Panc1 (cell line): ENCODE measurements around the gene SLC30A5. TPM values are rescaled to one million over a fixed set of nuclear protein-coding genes. Genes with fewer than 3 reads are reported as not detected.
A peak's percentile ranks its signal among the peaks of the same experiment; 100 is the strongest.

Experiments used
- ATAC-seq: fragments of 200-7000 bp; cut with Tn5 transposase; 2 replicates; pipeline ENCODE4 v1.9.1; 2020; ENCODE audit warnings: mild to moderate bottlenecking, moderate library complexity
- BruUV-seq: library from RNA; stranded (reverse); fragments of 400-500 nt; replicated peaks from 2 replicates; lab custom pipeline; 2021; lab: Mats Ljungman, UMichigan
- CTCF ChIA-PET: fragments of 300-600 bp; sonication (Branson Sonifier 250); formaldehyde crosslinking; loops from one replicate; lab custom pipeline; 2022; ENCODE audit warnings: antibody characterized with exemption; lab: Charles Lee
- POLR2A ChIA-PET: fragments of 300-600 bp; sonication (Branson Sonifier 250); formaldehyde crosslinking; loops from one replicate; lab custom pipeline; 2022; ENCODE audit warnings: antibody characterized with exemption; lab: Charles Lee
- DNase-seq: peaks from one replicate; pipeline ENCODE4 v3.0.0-alpha.2; 2010; ENCODE audit warnings: low read depth, low spot score
- H3K27ac ChIP-seq: 2 replicates; pipeline ENCODE4 v1.5.1; 2011; ENCODE audit warnings: mild to moderate bottlenecking, low read length, inconsistent platforms
- H3K27me3 ChIP-seq: fragments of 200-500 bp; sonication (Bioruptor generic); 2 replicates; pipeline ENCODE4 v1.6.0; 2014; ENCODE audit warnings: low read length, inconsistent platforms; ENCODE audit not compliant: control insufficient read depth, insufficient read depth
- H3K36me3 ChIP-seq: fragments of 200-500 bp; sonication (Bioruptor generic); 2 replicates; pipeline ENCODE4 v1.5.1; 2014; ENCODE audit warnings: inconsistent platforms, mild to moderate bottlenecking, low read length, moderate library complexity; ENCODE audit not compliant: control insufficient read depth, insufficient read depth
- H3K4me1 ChIP-seq: 2 replicates; pipeline ENCODE4 v1.5.1; 2011; ENCODE audit warnings: inconsistent platforms, mild to moderate bottlenecking, low read length, moderate library complexity; ENCODE audit not compliant: control insufficient read depth, insufficient read depth
- H3K4me3 ChIP-seq, 2 experiments: 2 replicates each; pipeline ENCODE4 v1.5.1; 2011 to 2012; ENCODE audit warnings: low read depth in 2 of 2, low read length in 2 of 2, mild to moderate bottlenecking in 2 of 2, inconsistent platforms in 1 of 2, moderate library complexity in 1 of 2
- H3K9me3 ChIP-seq: fragments of 200-500 bp; sonication (Bioruptor generic); 2 replicates; pipeline ENCODE4 v1.5.1; 2014; ENCODE audit warnings: low read depth, mild to moderate bottlenecking, inconsistent platforms, low read length, moderate library complexity; ENCODE audit not compliant: control insufficient read depth, insufficient read depth
- POLR2AphosphoS5 ChIP-seq: IDR thresholded peaks from 2 replicates; pipeline ENCODE4 v1.6.1; 2012; ENCODE audit warnings: mild to moderate bottlenecking, low read depth, low read length, moderate library complexity
- SIN3A ChIP-seq: IDR thresholded peaks from 2 replicates; pipeline ENCODE4 v1.6.1; 2012; ENCODE audit warnings: low read depth, mild to moderate bottlenecking, low read length, moderate library complexity, borderline replicate concordance; ENCODE audit not compliant: insufficient read depth
- TCF7L2 ChIP-seq: IDR thresholded peaks from 2 replicates; pipeline ENCODE4 v1.6.1; 2011; ENCODE audit warnings: mild to moderate bottlenecking, low read depth, low read length, inconsistent platforms
- in situ Hi-C: cut with HindIII; loops from 2 replicates; pipeline ENCODE4 v1.10.0; 2016; ENCODE audit warnings: low sequenced_read_pairs, low pct_unique_long_range_greater_than_20kb
- intact Hi-C: fragments of 100-400 bp; cut with micrococcal nuclease; formaldehyde crosslinking; loops from one replicate; pipeline ENCODE4 v1.10.0; 2022; ENCODE audit not compliant: unreplicated experiment
- total RNA-seq: library from RNA; stranded (reverse); gene quantifications from one replicate; pipeline ENCODE4 v1.2.1, GENCODE V29; 2021; ENCODE audit not compliant: unreplicated experiment
- TF ChIP-seq, protein P1 (sequence below), 2 experiments: IDR thresholded peaks; 2 replicates each; pipeline ENCODE4 v1.6.1; 2011 to 2012; ENCODE audit warnings: low read depth in 2 of 2, control low read depth in 1 of 2, low read length in 1 of 2, mild to moderate bottlenecking in 1 of 2, moderate library complexity in 1 of 2; ENCODE audit not compliant: insufficient read depth in 1 of 2
- TF ChIP-seq, protein P2 (sequence below): fragments of 450-650 bp; IDR thresholded peaks from 2 replicates; pipeline ENCODE4 v1.5.1; 2017; ENCODE audit warnings: mild to moderate bottlenecking

Gene SLC30A5
- total RNA-seq, 1 experiment from 2014 or later = 61.3 TPM

DNA sequence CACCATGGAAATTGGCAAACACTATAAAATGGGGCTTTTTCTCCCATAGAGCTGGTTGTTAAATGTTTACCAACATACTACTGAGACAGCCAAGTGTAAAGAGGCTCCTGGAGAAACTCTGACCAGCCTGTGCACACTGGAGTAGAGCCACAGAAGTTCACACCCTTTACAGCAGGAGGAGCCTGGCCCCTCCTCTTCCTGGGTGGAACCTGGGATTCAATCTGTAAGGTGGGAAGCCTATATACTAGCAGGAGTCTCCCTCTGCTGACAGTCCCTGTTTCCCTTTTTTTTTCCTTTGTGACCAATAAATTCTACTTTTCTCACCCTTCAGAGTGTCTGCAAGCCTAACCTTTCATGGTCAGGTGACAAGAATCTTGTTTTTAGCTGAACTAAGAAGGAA, 10.4 kb upstream of the SLC30A5 start:
- H3K27me3 ChIP-seq = no peaks in the 10 kb centered on the region
- no peak overlapping the region for H3K4me3 ChIP-seq
- in situ Hi-C loops = no loop called here
- H3K4me1 ChIP-seq = no peaks in the 10 kb centered on the region
- peak; percentile 84 for ATAC-seq
- no TSS peak for BruUV-seq
- ChIA-PET POLR2A (interaction anchor here (0.7 kb wide), 1 partner anchor 10 kb away, joined by 3 read pairs; the partner anchor contains the start of gene SLC30A5), CTCF (no interaction called here)
- peak; percentile 10 for DNase-seq
- no peak overlapping the region for H3K27ac ChIP-seq
- TF ChIP-seq, protein P1, sequence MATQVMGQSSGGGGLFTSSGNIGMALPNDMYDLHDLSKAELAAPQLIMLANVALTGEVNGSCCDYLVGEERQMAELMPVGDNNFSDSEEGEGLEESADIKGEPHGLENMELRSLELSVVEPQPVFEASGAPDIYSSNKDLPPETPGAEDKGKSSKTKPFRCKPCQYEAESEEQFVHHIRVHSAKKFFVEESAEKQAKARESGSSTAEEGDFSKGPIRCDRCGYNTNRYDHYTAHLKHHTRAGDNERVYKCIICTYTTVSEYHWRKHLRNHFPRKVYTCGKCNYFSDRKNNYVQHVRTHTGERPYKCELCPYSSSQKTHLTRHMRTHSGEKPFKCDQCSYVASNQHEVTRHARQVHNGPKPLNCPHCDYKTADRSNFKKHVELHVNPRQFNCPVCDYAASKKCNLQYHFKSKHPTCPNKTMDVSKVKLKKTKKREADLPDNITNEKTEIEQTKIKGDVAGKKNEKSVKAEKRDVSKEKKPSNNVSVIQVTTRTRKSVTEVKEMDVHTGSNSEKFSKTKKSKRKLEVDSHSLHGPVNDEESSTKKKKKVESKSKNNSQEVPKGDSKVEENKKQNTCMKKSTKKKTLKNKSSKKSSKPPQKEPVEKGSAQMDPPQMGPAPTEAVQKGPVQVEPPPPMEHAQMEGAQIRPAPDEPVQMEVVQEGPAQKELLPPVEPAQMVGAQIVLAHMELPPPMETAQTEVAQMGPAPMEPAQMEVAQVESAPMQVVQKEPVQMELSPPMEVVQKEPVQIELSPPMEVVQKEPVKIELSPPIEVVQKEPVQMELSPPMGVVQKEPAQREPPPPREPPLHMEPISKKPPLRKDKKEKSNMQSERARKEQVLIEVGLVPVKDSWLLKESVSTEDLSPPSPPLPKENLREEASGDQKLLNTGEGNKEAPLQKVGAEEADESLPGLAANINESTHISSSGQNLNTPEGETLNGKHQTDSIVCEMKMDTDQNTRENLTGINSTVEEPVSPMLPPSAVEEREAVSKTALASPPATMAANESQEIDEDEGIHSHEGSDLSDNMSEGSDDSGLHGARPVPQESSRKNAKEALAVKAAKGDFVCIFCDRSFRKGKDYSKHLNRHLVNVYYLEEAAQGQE (IDR thresholded peaks at IDR 0.05; ENCODE audit: insufficient read depth in 1 of 2, low read depth in 2 of 2, low read length in 1 of 2) = no peak
- TF ChIP-seq, protein P2, sequence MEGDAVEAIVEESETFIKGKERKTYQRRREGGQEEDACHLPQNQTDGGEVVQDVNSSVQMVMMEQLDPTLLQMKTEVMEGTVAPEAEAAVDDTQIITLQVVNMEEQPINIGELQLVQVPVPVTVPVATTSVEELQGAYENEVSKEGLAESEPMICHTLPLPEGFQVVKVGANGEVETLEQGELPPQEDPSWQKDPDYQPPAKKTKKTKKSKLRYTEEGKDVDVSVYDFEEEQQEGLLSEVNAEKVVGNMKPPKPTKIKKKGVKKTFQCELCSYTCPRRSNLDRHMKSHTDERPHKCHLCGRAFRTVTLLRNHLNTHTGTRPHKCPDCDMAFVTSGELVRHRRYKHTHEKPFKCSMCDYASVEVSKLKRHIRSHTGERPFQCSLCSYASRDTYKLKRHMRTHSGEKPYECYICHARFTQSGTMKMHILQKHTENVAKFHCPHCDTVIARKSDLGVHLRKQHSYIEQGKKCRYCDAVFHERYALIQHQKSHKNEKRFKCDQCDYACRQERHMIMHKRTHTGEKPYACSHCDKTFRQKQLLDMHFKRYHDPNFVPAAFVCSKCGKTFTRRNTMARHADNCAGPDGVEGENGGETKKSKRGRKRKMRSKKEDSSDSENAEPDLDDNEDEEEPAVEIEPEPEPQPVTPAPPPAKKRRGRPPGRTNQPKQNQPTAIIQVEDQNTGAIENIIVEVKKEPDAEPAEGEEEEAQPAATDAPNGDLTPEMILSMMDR = no peak; the same call in 1 of the 2 replicates
- TF ChIP-seq SIN3A = no peak
- TF ChIP-seq POLR2AphosphoS5 = no peak
- TF ChIP-seq TCF7L2 = no peak
- no peaks in the 10 kb centered on the region for H3K9me3 ChIP-seq
- intact Hi-C loops = no loop called here
- H3K36me3 ChIP-seq = no peaks in the 10 kb centered on the region

DNA sequence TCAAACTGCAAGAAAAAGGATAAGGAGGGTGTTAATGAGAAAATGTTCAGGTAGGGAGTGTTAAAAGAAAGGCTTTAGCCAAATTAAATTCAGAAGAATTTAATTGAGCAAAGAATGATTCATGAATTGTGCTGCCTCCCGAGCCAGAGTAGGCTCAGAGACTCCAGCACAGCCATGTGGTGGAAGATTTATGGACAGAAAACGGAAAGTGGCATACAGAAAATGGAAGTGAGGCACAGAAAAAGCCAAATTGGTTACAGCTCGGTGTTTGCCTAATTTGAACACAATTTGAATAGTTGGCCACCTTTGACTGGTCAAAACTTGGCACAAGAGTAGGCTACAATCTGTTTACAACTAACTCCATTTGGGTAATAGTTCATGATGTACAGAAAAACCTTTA, 9.6 kb upstream of the SLC30A5 start:
- no peak for ATAC-seq
- ChIA-PET CTCF (interaction anchor here (1.3 kb wide), 1 partner anchor 10 kb away, joined by 3 read pairs; the partner anchor contains the start of gene SLC30A5), POLR2A (interaction anchor here (0.7 kb wide), 1 partner anchor 10 kb away, joined by 3 read pairs; the partner anchor contains the start of gene SLC30A5)
- H3K27ac ChIP-seq = no peak overlapping the region; the same call in 1 of the 2 replicates
- no peak for DNase-seq
- no peaks in the 10 kb centered on the region for H3K27me3 ChIP-seq
- intact Hi-C loops (no loop called here), in situ Hi-C loops (no loop called here)
- BruUV-seq = no TSS peak
- H3K9me3 ChIP-seq = no peaks in the 10 kb centered on the region
- H3K4me3 ChIP-seq = no peak overlapping the region
- no peaks in the 10 kb centered on the region for H3K36me3 ChIP-seq
- TF ChIP-seq POLR2AphosphoS5 (no peak), TCF7L2 (no peak), SIN3A (no peak)
- TF ChIP-seq, protein P2 = no peak
- TF ChIP-seq, protein P1 (IDR thresholded peaks at IDR 0.05; ENCODE audit: insufficient read depth in 1 of 2, low read depth in 2 of 2, low read length in 1 of 2) = no peak
- H3K4me1 ChIP-seq = no peaks in the 10 kb centered on the region
